ENCODE data around the gene RFNG.

Gene RFNG

GRCh38 chr17:82051776-82052637 is at the start of gene RFNG, which contains the start of gene GPS1:
RFNG (minus strand) TSS chr17:82051811; CDS start chr17:82051766, 45 bp downstream.
GPS1 (plus strand) TSS chr17:82051898; CDS start chr17:82051932, 34 bp downstream.
- DNase-seq, result peak; percentile 77

- DNase-seq, result no peak
These were observed 49.7 kb upstream of the RFNG start for GRCh38 chr17:82101301-82101715.

- no peak for DNase-seq
These were observed 49.1 kb upstream of the RFNG start for GRCh38 chr17:82100502-82101298.

GRCh38 chr17:82098939-82099763 is 47.5 kb upstream of the RFNG start:
- DNase-seq, result no peak

GRCh38 chr17:82098169-82098938 is 46.7 kb upstream of the RFNG start, which contains the start of gene FASN:
FASN (minus strand) TSS chr17:82098236; CDS start chr17:82096445, 1,791 bp downstream.
- DNase-seq, result peak; percentile 89

- DNase-seq, result no peak
These were observed 46.2 kb upstream of the RFNG start for GRCh38 chr17:82097919-82098168.

GRCh38 chr17:82097184-82097918 is 45.7 kb upstream of the RFNG start:
- DNase-seq, result no peak

GRCh38 chr17:82096709-82097183 is 45.1 kb upstream of the RFNG start:
- DNase-seq, result no peak

- no peak for DNase-seq
These were observed 44.4 kb upstream of the RFNG start for GRCh38 chr17:82095777-82096708.

- no peak for DNase-seq
These were observed 43.5 kb upstream of the RFNG start for GRCh38 chr17:82094931-82095776.

- DNase-seq, result no peak
These were observed 41.6 kb upstream of the RFNG start for GRCh38 chr17:82092995-82093751.

GRCh38 chr17:82092628-82092994 is 41.0 kb upstream of the RFNG start:
- no peak for DNase-seq

- no peak for DNase-seq
These were observed 40.5 kb upstream of the RFNG start for GRCh38 chr17:82092094-82092586.

GRCh38 chr17:82091264-82092066 is 39.9 kb upstream of the RFNG start:
- no peak for DNase-seq

GRCh38 chr17:82090549-82091263 is 39.1 kb upstream of the RFNG start:
- DNase-seq, result no peak

GRCh38 chr17:82089723-82090548 is 38.3 kb upstream of the RFNG start:
- DNase-seq, result no peak
